K562 (cell line): ENCODE results near the gene ATXN7L2. TPM values are rescaled to one million over a fixed set of nuclear protein-coding genes. Genes with fewer than 3 reads are reported as not detected.

Source experiments
- FOXP4 ChIP-seq: sonication (generic); formaldehyde crosslinking; IDR thresholded peaks from 2 replicates; pipeline ENCODE4 v1.8.0; 2022; ENCODE audit warnings: mild to moderate bottlenecking, missing genetic modification reagents, borderline replicate concordance
- LCOR ChIP-seq: sonication (generic); formaldehyde crosslinking; IDR thresholded peaks from 2 replicates; pipeline ENCODE4 v1.8.0; 2022; ENCODE audit warnings: mild to moderate bottlenecking, missing genetic modification reagents
- MCM2 ChIP-seq: fragments of 450-650 bp; IDR thresholded peaks from 2 replicates; pipeline ENCODE4 v1.6.1; 2017; ENCODE audit warnings: low read depth, mild to moderate bottlenecking
- MTF1 ChIP-seq: fragments of 250-450 bp; sonication (Bioruptor Pico); IDR thresholded peaks from 2 replicates; pipeline ENCODE4 v1.9.0; 2021; ENCODE audit warnings: moderate library complexity, mild to moderate bottlenecking, inconsistent platforms, borderline replicate concordance
- POLR2AphosphoS2 ChIP-seq: IDR thresholded peaks from 2 replicates; pipeline ENCODE4 v1.6.1; 2012; ENCODE audit warnings: low read length, improper control_type of control experiment
- THRB ChIP-seq: fragments of 450-650 bp; formaldehyde crosslinking; conservative IDR thresholded peaks from 2 replicates; pipeline ENCODE4 v1.4.0; 2022; ENCODE audit warnings: mild to moderate bottlenecking, missing genetic modification characterization
- XRCC4 ChIP-seq: IDR thresholded peaks from one replicate; pipeline ENCODE4 v1.6.1; 2011; ENCODE audit not compliant: insufficient read depth, insufficient read length; ENCODE audit errors: extremely low read depth
- ZBTB26 ChIP-seq: fragments of 450-650 bp; formaldehyde crosslinking; IDR thresholded peaks from 2 replicates; pipeline ENCODE4 v1.4.0; 2022; ENCODE audit warnings: missing genetic modification characterization
- ZNF316 ChIP-seq: fragments of 450-650 bp; IDR thresholded peaks from 2 replicates; pipeline ENCODE4 v1.6.1; 2016
- ZNF696 ChIP-seq: fragments of 250-450 bp; sonication (Bioruptor Pico); conservative IDR thresholded peaks from 2 replicates; pipeline ENCODE4 v1.4.0; 2020; ENCODE audit warnings: mild to moderate bottlenecking, moderate library complexity
- polyA plus RNA-seq, 8 experiments: library from polyadenylated mRNA; depleted of rRNA in 4 of 8; stranded (reverse) in 5 of 8; unstranded in 3 of 8; fragments of >200 nt; fragmentation: Nextera tagmentation in 2 of 8; fragmentation: Illumina TruSeq in 1 of 8; extraction: Ambion mirVana in 2 of 8; extraction: Trizol in 1 of 8; gene quantifications; 2 replicates each; pipeline versions ENCODE4 v1.2.1 to v1.2.3, GENCODE V29; 2011 to 2014; ENCODE audit warnings: inconsistent platforms in 1 of 8, missing spikeins in 1 of 8
- total RNA-seq, 7 experiments: library from RNA; depleted of rRNA in 6 of 7; stranded (reverse); fragments of >200 nt in 6 of 7; fragmentation: Illumina TruSeq in 2 of 7; extraction: Trizol in 2 of 7; gene quantifications; 2 replicates each; pipeline versions ENCODE4 v1.2.1 to v1.2.3, GENCODE V29; 2011 to 2021; ENCODE audit warnings: low replicate concordance in 1 of 7
- TF ChIP-seq, protein P1 (sequence below): conservative IDR thresholded peaks from 2 replicates; pipeline ENCODE4 v1.6.1; 2011; ENCODE audit warnings: low read depth, mild to moderate bottlenecking, low read length; ENCODE audit not compliant: control insufficient read depth
- TF ChIP-seq, protein P2 (sequence below): sonication (generic); formaldehyde crosslinking; IDR thresholded peaks from 2 replicates; pipeline ENCODE4 v1.4.0; 2020; ENCODE audit warnings: mild to moderate bottlenecking, missing genetic modification reagents
- TF ChIP-seq, protein P3 (sequence below): IDR thresholded peaks from 2 replicates; pipeline ENCODE4 v1.6.1; 2014; ENCODE audit warnings: antibody characterized with exemption

ATXN7L2 gene
- total and polyA plus RNA-seq, 9 of the 15 experiments (the other 6 are each of a cell fraction or from before 2014, with no cell fraction given): 0.21 to 10.4 (median 5.8) TPM

- TF ChIP-seq ZBTB26 (CRISPR knock-in tag) (peak; percentile 89; the same call in 1 of the 2 replicates), XRCC4 (no peak), ZNF696 (no peak), FOXP4 (CRISPR knock-in tag) (no peak; the same call in 1 of the 2 replicates), POLR2AphosphoS2 (no peak), ZNF316 (peak; percentile 61; the same call in 1 of the 2 replicates), MTF1 (CRISPR knock-in tag) (0 out of 2 replicates have a peak, but pooled peaks have one; percentile 1), MCM2 (no peak), THRB (CRISPR knock-in tag) (peak; percentile 79; the same call in 1 of the 2 replicates), LCOR (CRISPR knock-in tag) (peak; percentile 70; the same call in 1 of the 2 replicates)
- TF ChIP-seq, protein P1, sequence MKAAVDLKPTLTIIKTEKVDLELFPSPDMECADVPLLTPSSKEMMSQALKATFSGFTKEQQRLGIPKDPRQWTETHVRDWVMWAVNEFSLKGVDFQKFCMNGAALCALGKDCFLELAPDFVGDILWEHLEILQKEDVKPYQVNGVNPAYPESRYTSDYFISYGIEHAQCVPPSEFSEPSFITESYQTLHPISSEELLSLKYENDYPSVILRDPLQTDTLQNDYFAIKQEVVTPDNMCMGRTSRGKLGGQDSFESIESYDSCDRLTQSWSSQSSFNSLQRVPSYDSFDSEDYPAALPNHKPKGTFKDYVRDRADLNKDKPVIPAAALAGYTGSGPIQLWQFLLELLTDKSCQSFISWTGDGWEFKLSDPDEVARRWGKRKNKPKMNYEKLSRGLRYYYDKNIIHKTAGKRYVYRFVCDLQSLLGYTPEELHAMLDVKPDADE: peak; percentile 90
- TF ChIP-seq, protein P2, sequence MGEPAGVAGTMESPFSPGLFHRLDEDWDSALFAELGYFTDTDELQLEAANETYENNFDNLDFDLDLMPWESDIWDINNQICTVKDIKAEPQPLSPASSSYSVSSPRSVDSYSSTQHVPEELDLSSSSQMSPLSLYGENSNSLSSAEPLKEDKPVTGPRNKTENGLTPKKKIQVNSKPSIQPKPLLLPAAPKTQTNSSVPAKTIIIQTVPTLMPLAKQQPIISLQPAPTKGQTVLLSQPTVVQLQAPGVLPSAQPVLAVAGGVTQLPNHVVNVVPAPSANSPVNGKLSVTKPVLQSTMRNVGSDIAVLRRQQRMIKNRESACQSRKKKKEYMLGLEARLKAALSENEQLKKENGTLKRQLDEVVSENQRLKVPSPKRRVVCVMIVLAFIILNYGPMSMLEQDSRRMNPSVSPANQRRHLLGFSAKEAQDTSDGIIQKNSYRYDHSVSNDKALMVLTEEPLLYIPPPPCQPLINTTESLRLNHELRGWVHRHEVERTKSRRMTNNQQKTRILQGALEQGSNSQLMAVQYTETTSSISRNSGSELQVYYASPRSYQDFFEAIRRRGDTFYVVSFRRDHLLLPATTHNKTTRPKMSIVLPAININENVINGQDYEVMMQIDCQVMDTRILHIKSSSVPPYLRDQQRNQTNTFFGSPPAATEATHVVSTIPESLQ (CRISPR knock-in tag): 0 out of 2 replicates have a peak, but pooled peaks have one; percentile 78
- TF ChIP-seq, protein P3, sequence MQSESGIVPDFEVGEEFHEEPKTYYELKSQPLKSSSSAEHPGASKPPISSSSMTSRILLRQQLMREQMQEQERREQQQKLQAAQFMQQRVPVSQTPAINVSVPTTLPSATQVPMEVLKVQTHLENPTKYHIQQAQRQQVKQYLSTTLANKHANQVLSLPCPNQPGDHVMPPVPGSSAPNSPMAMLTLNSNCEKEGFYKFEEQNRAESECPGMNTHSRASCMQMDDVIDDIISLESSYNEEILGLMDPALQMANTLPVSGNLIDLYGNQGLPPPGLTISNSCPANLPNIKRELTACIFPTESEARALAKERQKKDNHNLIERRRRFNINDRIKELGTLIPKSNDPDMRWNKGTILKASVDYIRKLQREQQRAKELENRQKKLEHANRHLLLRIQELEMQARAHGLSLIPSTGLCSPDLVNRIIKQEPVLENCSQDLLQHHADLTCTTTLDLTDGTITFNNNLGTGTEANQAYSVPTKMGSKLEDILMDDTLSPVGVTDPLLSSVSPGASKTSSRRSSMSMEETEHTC: no peak; the same call in 1 of the 2 replicates
These were observed at the start of gene ATXN7L2 (continued) for GRCh38 chr1:109483672-109484518.
